BJ (cell line): ENCODE results near the gene UROD. TPM values are rescaled to one million over a fixed set of nuclear protein-coding genes. Genes with fewer than 3 reads are reported as not detected.

Experiments
- CTCF ChIA-PET: fragments of 350-600 bp; formaldehyde crosslinking; extraction: SDS; loops from one replicate; lab custom pipeline; 2021; ENCODE audit warnings: antibody characterized with exemption, inconsistent platforms; lab: Yijun Ruan, JAX
- POLR2A ChIA-PET: fragments of 300-600 bp; sonication (Branson Sonifier 250); formaldehyde crosslinking; extraction: SDS; loops from one replicate; lab custom pipeline; 2021; ENCODE audit warnings: antibody characterized with exemption; lab: Charles Lee
- DNase-seq: peaks from one replicate; pipeline ENCODE4 v3.0.0-alpha.2; 2011; ENCODE audit warnings: low read depth
- H3K27me3 ChIP-seq: 2 replicates; pipeline ENCODE4 v1.6.0; 2011; ENCODE audit warnings: low read length; ENCODE audit not compliant: control insufficient read depth, insufficient read depth
- H3K36me3 ChIP-seq: 2 replicates; pipeline ENCODE4 v1.5.1; 2011; ENCODE audit warnings: low read length; ENCODE audit not compliant: control insufficient read depth, insufficient read depth
- H3K4me3 ChIP-seq: 2 replicates; pipeline ENCODE4 v1.5.1; 2011; ENCODE audit warnings: low read depth, mild to moderate bottlenecking, control low read depth, low read length
- CTCF ChIP-seq: IDR thresholded peaks from 2 replicates; pipeline ENCODE4 v1.5.1; 2011; ENCODE audit warnings: low read depth, mild to moderate bottlenecking, control low read depth, inconsistent platforms, low read length, moderate library complexity; ENCODE audit not compliant: insufficient read depth
- polyA plus RNA-seq: library from polyadenylated mRNA; depleted of rRNA; stranded (reverse); fragments of >200 nt; gene quantifications from 2 replicates; pipeline ENCODE4 v1.2.3, GENCODE V29; 2011

UROD gene
- polyA plus RNA-seq, 1 experiment: 303 TPM

- TF ChIP-seq CTCF: no peak
- no peaks in the 10 kb centered on the region for H3K27me3 ChIP-seq
- no peak for DNase-seq
- peaks cover 17% of the 10 kb centered on the region for H3K36me3 ChIP-seq
- ChIA-PET CTCF (interaction anchor here (0.6 to 5.4 kb wide), 18 partner anchors 105 to 506 kb away, joined by 3 to 154 read pairs (median 6); partner anchors contain the start of genes BEST4, BTBD19, PLK3 and TESK2), POLR2A (interaction anchor here (0.6 to 2.5 kb wide), 4 partner anchors 10 to 327 kb away, joined by 3 to 12 read pairs (median 5); partner anchors contain the start of genes MUTYH and TOE1)
- peak overlapping the region; percentile 50 for H3K4me3 ChIP-seq
These were observed 705 bp downstream of the UROD start for GRCh38 chr1:45012639-45013278.

GRCh38 chr1:45013551-45014209 lies 1.6 kb downstream of the UROD start:
- POLR2A ChIA-PET: interaction anchor here (0.7 to 2.5 kb wide), 2 partner anchors 290 to 326 kb away, joined by 6 to 12 read pairs; partner anchors contain the start of gene TOE1
- Histone ChIP-seq H3K27me3 (no peaks in the 10 kb centered on the region), H3K36me3 (peaks cover 9% of the 10 kb centered on the region), H3K4me3 (no peak overlapping the region)
- CTCF ChIA-PET: interaction anchor here (0.7 to 5.4 kb wide), 37 partner anchors 14 to 537 kb away, joined by 3 to 154 read pairs (median 5); partner anchors contain the start of genes AKR1A1, BEST4, BTBD19 and DYNLT4
- TF ChIP-seq CTCF: no peak
- DNase-seq: no peak

- no peak for DNase-seq
- Histone ChIP-seq H3K36me3 (peaks cover 5% of the 10 kb centered on the region), H3K4me3 (no peak overlapping the region), H3K27me3 (no peaks in the 10 kb centered on the region)
- ChIA-PET CTCF (interaction anchor here (0.6 to 5.4 kb wide), 47 partner anchors 8 to 555 kb away, joined by 3 to 154 read pairs (median 4); partner anchors contain the start of genes AKR1A1, BTBD19, DYNLT4 and EIF2B3), POLR2A (interaction anchor here (0.7 to 0.9 kb wide), 2 partner anchors 289 to 325 kb away, joined by 3 to 6 read pairs; partner anchors contain the start of gene TOE1)
- peak; percentile 89 for TF ChIP-seq CTCF
These were observed 2.4 kb downstream of the UROD start for GRCh38 chr1:45014321-45015028.

- CTCF ChIA-PET: interaction anchor here (0.7 to 7.0 kb wide), 6 partner anchors 42 to 478 kb away, joined by 3 to 181 read pairs (median 3); partner anchors contain the start of gene TESK2
- no peak for TF ChIP-seq CTCF
- no peaks in the 10 kb centered on the region for H3K27me3 ChIP-seq
- peaks cover 5% of the 10 kb centered on the region for H3K36me3 ChIP-seq
- DNase-seq: no peak
- no peak overlapping the region for H3K4me3 ChIP-seq
- POLR2A ChIA-PET: no interaction called here
These were observed 3.6 kb downstream of the UROD start for GRCh38 chr1:45015683-45016082.
